NCI-H524 (cell line): ENCODE results near the gene DROSHA.
"Not testable (repeated sequence)": the region's sequence is repeated elsewhere in the genome, so short reads cannot be mapped to it uniquely, and the experiment has no call there.

Experiments
- DNase-seq, 2 experiments: peaks; one replicate each; lab custom pipeline; 2025; lab: John Stamatoyannopoulos, UW

The DROSHA gene

DNA sequence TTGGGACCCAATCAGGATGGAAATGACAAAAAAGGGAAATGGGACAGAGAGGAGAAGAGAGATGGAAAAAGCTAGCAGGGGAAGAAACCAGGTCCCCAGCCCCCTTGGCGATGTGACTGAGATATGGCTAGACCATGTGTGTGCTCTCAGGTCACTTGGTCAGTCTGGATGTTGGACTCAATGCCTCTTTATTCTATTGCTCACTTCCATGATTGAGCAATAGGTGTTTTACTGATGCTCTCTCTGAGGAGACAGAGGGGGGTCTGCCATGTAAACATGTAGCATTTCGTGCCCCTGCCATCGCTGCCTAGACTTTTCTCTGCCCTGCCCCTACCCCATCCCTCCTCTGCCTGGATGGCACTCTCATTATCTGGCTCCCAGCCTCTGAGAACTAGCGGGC is 150.6 kb downstream of the DROSHA start:
- no peak for DNase-seq

DNA sequence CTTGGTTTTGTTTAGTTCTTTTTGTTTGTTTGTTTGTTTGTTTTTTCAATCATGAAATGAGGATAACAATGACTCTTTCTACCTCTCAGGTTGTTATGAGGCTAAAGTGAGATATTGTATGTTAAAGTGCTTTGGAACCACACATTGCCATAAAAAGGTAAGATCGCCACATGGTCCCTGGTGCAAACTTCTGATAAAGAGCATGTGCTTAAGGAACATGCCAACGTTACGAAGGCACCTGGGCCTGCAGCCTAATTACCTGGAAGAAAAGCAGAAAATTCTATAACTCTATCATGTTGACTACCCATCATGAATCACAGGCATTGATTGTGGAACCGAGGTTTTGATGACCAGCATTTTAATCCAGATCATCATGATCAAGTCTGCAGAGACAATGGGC is 151.8 kb downstream of the DROSHA start:
- DNase-seq = no peak

DNA sequence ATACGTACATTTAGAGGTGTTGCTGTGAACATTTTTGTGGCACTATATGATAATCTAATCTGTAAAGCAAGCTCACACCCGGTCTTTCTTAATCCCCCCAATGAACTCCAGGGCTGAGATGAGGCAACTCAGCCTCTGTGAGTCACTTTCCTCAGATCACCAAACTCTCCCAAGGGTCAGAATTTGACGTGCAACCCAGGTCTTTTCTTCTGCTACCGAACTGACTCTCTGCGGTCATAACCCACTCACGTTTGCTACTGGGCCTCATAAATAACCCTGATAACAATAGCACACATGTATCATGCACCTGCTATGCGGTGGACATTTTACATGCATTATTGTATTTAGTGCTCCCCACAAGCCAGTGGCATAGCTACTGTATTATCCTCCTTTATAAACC is 153.1 kb downstream of the DROSHA start:
- DNase-seq = no peak

DNA sequence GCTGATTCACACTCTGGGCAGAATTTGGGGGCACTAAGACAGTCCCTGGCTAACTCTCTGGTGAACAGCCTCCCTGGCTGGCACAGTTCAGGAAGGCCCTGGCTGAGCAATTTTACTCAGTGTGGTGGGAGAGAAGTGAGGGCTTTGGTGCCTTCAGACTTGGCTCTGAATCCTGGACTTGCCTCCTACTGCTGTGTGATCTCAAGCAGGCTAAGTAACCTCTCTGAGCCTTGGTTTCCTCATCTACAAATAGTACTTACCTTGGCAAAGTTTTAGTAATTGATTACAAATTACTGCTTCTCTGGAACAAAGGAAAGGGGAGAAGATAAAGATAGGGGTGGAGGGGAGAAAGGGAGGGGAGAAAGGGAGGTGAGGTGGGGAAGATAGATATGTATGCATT is 153.8 kb downstream of the DROSHA start:
- DNase-seq = no peak

DNA sequence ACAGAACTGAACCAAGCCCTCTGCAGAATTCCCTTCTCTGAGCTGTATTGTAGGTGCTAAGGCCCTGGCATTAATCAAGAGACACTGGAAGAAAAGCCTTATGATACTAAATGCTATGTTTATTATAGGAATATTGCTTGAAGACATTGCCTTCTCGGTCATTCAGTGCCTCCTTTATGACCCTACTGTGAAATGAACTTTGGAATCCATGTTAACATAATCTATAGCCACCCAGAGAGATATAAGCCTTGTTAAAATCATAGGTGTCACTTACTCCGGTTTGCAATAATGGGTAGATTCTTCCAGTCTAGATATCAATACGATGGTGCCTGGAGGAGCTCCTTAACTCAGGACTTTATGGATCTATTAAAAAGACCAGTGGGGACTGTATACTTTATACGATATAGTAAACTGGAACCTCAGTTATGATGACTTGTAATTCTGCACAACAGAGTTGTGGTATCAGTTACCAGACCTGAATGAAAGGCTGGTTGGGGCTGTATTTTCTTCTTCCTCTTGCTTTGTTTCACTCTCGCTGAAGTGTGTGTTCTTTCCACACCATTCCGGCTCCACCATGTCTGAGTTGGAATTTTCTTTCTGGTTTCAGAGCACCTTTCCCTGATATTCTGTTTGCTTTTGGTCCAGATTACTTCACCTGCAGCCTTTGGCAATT is 154.5 kb downstream of the DROSHA start:
- DNase-seq = no peak

DNA sequence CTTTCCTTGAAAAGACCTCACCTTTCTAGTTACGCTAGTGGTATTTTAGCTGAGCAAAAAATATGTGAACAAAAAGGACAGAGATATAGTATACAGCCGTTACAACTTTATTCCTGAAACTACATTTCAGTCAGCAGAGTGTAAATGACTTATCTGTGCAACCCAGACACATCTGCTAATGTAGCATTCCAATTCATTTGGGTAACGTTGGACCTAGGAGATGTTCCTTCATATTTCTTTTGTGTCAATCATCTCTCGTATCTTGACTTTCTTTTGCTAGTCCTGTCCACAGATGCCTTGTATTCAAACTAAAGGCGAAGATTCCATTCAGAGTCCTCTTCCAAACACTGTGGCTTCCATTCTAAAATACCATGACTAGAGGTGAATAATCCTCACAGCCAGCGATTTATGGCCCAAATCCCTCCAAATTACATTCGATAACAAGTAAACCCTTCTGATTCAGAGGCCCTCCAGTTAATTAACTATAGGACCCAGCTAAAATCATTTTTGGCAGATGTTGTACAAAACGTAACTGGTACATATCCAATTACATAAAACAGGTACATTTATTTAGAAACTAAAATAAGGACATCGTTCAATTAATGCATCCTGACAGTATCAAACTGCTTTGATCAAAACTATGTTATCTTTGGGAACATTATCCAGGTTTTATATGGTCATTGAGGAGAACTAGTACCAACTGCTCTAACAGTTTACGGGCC is 155.7 kb downstream of the DROSHA start:
- no peak for DNase-seq

DNA sequence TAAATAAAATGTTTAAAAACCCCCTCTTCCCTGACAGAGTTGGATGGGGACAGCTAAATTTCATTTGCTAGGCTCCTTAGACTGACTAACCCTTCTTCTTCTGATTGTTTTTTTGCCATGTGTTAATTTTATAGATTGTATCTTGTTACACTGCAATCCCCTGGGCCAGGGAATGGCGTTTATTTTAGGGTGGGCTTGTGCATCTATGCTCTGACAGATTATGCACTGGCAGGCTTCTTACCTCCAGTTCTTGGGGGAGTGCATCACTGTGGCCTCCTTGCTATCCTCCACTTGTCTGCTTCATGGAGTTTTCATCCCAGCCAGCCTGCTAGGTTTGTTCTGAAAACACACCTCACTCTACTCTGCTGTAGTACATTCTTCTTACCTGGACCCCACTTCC is 159.8 kb downstream of the DROSHA start:
- DNase-seq = no peak

DNA sequence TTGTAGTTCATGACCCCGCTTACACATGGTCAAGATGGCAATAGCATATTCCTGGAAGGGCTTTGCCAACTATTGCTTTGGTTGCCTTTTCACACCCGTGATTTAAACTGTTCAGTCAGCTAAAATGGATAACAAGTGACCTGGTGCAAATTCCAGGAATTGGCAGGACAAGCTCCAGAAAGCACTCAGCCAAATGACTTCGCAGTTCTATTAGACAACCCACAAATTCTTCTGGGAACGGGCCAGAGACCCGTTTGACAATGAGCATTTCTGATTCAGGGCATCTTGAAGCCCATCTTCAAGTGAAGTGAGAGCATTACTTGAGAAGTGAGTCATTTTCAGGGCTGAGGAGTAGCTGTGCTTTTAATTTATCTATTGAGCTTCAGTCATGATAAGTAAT is 165.0 kb downstream of the DROSHA start:
- no peak for DNase-seq

DNA sequence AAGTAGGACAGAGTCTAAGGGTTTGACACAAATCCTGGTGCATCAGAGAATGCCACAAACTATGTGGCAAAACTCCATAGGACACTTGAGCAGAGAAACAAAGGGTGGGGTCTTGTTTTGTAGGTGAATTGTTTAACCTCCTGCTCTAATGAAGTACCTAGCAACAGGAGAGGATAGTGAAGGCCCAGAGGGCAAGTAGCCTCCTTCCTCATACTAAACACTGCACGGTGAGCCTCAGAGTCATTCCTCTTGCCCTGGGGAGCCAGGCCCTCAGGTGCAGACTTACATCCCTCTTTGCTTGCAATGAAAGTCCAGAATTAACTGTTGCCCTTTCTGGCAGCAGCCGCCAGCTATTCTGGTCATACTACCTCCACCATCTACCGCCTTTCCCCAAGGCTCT is 166.1 kb downstream of the DROSHA start:
- no peak for DNase-seq

DNA sequence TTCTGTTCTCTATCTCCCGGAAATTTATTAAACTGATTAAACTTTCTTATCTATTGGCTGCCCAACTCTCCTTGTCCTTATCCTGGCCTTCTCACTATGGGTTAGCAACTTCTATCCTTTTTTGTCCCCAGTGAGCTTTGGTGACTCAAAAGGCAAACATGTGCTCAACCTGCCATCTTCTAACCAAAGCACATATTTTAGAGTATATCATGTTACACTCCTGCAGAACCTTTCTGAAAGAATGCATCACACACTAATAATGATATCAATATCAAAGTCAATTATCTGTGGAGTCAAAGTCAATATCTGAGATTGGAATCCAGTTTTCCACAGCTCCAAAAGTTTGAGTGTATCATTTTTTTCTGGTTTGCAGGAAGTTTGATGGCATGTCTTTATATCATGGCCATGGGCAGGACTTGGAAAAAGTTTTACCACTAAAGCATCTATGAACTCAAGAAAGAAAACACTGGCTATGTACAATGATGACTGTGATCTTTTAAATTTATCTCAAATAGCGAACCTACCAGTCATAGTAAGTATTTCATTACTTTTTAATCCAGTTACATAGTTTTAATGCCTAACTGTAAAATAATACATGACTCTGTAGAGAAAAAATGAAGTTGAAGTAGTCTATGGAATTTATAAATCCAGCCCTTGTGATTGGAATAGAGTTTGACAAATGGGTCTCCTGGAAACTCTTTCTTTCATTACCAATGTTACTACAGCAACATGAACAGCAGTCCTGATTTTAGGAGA is 166.8 kb downstream of the DROSHA start:
- DNase-seq = no peak

DNA sequence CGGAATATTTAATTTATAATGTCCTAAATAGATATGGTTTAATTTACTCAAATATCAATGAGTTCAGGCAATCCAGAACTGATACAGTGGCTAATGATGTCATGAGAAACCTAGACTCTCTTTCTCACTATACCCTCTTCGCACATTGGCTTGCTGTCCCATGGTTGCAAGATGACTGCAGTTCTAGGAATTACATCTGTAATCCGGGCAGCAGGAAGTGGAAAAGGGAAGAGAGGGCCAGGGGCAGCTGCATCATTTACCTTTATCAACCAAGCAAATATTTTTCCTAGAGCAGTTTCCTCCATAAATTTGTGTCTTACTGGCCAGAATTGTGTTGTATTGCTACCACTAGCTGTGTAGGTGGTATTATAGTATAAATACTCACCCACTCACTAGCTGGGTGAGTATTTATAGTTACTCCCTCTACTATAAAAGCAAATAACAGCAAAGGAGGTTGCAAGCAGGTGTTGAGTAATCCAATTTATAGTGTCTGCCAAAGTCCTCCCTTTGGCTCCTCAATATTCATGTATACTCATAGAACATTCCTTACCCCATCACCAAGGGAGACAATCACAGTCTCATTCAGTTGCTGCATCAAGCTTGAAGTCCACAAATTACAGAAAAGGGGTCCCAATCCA is 168.8 kb downstream of the DROSHA start:
- DNase-seq = no peak

DNA sequence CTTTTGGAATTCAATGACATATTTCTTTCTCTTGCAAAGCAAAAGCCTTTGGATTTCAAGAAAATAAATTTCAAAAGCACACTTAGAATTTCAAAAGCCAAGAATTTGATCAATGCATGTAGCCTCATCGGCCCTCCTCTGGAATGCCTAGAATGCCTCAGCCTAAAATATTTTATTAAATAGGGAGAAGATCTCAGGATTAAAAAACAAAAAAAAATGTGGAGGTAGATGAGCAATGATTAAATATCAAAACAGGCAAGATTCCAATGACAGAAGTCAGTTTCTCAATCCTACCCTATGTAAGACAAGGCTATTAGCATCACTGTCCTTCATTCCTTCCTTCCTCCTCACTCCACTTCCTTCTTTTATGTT is 169.4 kb downstream of the DROSHA start:
- DNase-seq = no peak

DNA sequence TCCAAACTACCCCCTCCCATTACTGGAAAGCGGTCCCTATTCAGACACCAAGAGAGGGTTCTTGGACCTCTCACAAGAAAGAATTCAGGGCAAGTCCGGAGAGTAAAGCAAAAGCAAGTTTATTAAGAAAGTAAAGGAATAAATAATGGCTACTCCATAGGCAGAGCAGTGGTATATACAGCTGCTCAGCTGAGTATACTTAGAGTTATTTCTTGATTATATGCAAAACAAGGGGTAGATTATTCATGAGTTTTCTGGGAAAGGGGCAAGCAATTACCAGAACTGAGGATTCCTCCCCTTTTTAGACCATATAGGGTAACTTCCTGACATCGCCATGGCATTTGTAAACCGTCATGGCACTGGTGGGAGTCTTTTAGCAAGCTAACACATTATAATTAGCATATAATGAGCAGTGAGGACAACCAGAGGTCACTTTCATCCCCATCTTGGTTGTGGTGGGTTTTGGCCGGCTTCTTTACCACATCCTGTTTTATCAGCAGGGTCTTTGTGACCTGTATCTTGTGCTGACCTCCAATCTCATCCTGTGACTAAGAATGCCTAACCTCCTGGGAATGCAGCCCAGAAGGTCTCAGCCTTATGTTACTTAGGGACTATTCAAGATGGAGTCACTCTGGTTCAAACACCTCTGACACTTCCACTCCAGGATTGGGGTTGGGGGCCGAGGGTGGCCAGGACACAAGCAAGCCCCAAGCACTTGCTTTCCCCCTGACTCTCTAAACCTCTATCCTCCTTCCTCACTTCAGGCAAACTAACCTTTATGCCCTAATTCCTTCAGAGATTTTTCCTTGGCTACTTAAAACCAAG is 170.0 kb downstream of the DROSHA start:
- not testable (repeated sequence) for DNase-seq

DNA sequence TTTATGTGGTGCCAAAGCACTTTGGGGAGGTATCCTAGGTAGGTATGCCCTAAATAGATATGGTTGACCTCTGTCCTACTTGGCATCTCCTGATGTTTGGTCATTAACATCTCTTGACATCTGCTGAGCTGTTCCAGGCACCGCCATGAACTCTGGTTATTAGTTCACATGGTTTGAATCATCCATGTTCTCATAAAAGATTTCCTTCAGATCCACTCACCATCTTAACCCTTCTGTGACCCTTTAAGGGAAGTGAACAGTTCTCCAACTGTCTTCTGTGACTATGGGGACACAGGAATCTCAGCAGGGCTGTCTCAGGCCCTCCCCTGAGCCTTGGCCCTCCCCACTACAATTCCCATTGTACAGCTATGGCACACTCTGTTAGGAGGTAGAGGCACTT is 170.7 kb downstream of the DROSHA start:
- no peak for DNase-seq

DNA sequence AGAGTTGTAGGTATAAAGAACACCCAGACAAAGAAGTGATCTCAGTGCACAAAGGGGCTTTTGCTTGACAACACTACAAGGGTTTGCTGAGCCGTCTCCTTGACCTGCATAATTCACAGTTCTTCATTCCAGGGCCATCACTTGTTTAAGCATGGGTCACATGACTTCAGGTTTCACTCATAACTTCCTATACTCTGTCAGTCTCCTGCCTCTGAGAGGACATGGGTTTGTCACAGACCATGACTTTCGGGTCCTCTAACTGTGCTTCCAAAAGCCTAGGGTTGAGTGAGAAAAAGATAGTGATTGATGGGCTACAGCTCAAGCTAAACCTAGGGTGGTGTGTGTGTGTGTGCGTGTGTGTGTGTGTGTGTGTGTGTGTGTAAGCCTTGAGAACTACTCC is 172.1 kb downstream of the DROSHA start:
- no peak for DNase-seq

DNA sequence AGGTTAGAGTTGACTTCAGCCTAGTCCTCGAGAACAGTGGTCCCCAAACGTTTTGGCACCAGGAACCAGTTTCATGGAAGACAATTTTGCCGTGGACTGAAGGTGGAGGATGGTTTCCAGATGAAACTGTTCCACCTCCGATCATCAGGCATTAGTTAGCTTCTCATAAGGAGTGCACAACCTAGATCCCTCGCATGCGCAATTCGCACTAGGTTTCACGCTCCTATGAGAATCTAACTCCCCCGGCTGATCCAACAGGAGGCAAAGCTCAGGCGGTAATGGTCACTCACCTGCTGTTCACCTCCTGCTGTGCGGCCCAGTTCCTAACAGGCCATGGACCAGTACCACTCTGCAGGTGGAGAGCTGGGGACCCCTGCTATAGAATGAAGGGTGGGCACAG is 174.9 kb downstream of the DROSHA start:
- DNase-seq = no peak

DNA sequence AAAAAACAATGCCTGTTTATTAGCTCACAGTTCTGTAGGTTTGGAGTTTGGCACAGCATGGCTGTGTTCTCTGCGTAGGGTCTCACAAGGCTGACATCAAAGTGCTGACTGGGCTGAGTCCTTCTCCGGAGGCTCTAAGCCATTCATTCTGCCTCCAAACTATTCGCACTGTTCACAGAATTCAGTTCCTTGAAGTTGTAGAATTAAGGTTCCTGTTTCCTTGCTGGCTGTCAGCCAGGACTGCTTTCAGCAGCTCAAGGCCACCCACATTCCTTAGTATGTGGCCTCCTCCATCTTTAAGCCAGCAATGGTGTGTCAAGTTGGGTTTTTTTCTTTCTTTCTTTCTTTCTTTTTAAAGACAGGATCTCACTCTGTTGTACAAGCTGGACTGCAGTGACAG is 176.6 kb downstream of the DROSHA start:
- DNase-seq = no peak
